SKM-1 treated with dmso at 0.1 percent for 144 hours (cell line): Measurements from ENCODE around the gene C16orf74.
A peak's percentile ranks its signal among the peaks of the same experiment; 100 is the strongest.

ENCODE experiments used
- DNase-seq: peaks from one replicate; lab custom pipeline; 2025; ENCODE audit not compliant: unreplicated experiment; lab: John Stamatoyannopoulos, UW

The C16orf74 gene

GRCh38 chr16:85774811-85775210 is 23.9 kb upstream of the C16orf74 start:
- no peak for DNase-seq

GRCh38 chr16:85774136-85774535 is 23.2 kb upstream of the C16orf74 start:
- no peak for DNase-seq

- DNase-seq, result no peak
Observed at GRCh38 chr16:85773044-85773443, 22.1 kb upstream of the C16orf74 start.

GRCh38 chr16:85770741-85771140 is 19.8 kb upstream of the C16orf74 start:
- DNase-seq, result no peak

GRCh38 chr16:85768199-85768598 is 17.3 kb upstream of the C16orf74 start:
- no peak for DNase-seq

- DNase-seq, result no peak
Observed at GRCh38 chr16:85767531-85767930, 16.6 kb upstream of the C16orf74 start.

GRCh38 chr16:85765767-85766166 is 14.9 kb upstream of the C16orf74 start:
- no peak for DNase-seq

- no peak for DNase-seq
Observed at GRCh38 chr16:85765211-85765610, 14.3 kb upstream of the C16orf74 start.

- DNase-seq, result no peak
Observed at GRCh38 chr16:85763616-85764015, 12.7 kb upstream of the C16orf74 start.

- DNase-seq, result no peak
Observed at GRCh38 chr16:85762970-85763369, 12.1 kb upstream of the C16orf74 start.

- peak; percentile 63 for DNase-seq
Observed at GRCh38 chr16:85761861-85762260, 11.0 kb upstream of the C16orf74 start.

GRCh38 chr16:85759631-85760419 is 8.9 kb upstream of the C16orf74 start:
- no peak for DNase-seq

GRCh38 chr16:85759136-85759535 is 8.2 kb upstream of the C16orf74 start:
- DNase-seq, result peak; percentile 95

- no peak for DNase-seq
Observed at GRCh38 chr16:85757341-85757822, 6.5 kb upstream of the C16orf74 start.

GRCh38 chr16:85755929-85756768 is 5.3 kb upstream of the C16orf74 start:
- peak; percentile 1 for DNase-seq

GRCh38 chr16:85754413-85754812 is 3.5 kb upstream of the C16orf74 start:
- no peak for DNase-seq

GRCh38 chr16:85753976-85754375 is 3.1 kb upstream of the C16orf74 start:
- no peak for DNase-seq

- no peak for DNase-seq
Observed at GRCh38 chr16:85753559-85753958, 2.7 kb upstream of the C16orf74 start.

- no peak for DNase-seq
Observed at GRCh38 chr16:85752511-85753420, 1.9 kb upstream of the C16orf74 start.

GRCh38 chr16:85751698-85752501 is 1.0 kb upstream of the C16orf74 start:
- DNase-seq, result no peak
